ENCODE results near the gene HSPB9.

DNA sequence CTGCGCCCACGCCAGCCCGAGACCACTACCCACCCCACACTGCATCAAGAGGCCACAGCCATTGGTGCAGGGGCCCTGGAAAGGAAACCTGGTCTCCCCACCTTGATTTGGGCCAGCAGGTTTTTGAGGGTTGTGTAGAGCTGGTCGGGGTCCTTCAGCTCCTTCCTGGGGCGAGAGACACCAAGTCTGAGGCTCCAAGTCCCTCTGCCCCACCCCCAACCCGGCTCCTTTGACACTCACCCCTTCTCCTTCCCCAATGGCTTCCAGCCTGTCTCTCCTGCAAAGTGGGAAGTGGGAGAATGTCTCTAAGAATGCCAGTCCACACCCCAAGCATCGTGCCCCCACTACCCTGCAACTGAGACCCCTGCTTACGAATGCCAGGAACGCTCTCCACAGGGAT is 8.5 kb upstream of the HSPB9 start:
- TF ChIP-seq, protein P1, sequence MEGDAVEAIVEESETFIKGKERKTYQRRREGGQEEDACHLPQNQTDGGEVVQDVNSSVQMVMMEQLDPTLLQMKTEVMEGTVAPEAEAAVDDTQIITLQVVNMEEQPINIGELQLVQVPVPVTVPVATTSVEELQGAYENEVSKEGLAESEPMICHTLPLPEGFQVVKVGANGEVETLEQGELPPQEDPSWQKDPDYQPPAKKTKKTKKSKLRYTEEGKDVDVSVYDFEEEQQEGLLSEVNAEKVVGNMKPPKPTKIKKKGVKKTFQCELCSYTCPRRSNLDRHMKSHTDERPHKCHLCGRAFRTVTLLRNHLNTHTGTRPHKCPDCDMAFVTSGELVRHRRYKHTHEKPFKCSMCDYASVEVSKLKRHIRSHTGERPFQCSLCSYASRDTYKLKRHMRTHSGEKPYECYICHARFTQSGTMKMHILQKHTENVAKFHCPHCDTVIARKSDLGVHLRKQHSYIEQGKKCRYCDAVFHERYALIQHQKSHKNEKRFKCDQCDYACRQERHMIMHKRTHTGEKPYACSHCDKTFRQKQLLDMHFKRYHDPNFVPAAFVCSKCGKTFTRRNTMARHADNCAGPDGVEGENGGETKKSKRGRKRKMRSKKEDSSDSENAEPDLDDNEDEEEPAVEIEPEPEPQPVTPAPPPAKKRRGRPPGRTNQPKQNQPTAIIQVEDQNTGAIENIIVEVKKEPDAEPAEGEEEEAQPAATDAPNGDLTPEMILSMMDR (conservative IDR thresholded peaks at IDR 0.05), result no peak
- TF ChIP-seq EZH2 (IDR thresholded peaks at IDR 0.05; ENCODE audit: low read depth), result no peak

Data from PC-9 (cell line).